GM12878 (cell line): ENCODE data around the gene PEX1. TPM values are rescaled to one million over a fixed set of nuclear protein-coding genes. Genes with fewer than 3 reads are reported as not detected.

Experiments
- ELK1 ChIP-seq: IDR thresholded peaks from 2 replicates; pipeline ENCODE4 v1.6.1; 2012; ENCODE audit warnings: low read depth, low read length, improper control_type of control experiment
- HDAC6 ChIP-seq: fragments of 200-600 bp; sonication (generic); IDR thresholded peaks from one replicate; pipeline ENCODE4 v1.8.0; 2017; ENCODE audit warnings: antibody characterized with exemption; ENCODE audit not compliant: unreplicated experiment
- NFYA ChIP-seq: IDR thresholded peaks from 2 replicates; pipeline ENCODE4 v1.6.1; 2011; ENCODE audit warnings: low read depth, mild to moderate bottlenecking, low read length, improper control_type of control experiment, borderline replicate concordance
- NFYB ChIP-seq: IDR thresholded peaks from 2 replicates; pipeline ENCODE4 v1.6.1; 2011; ENCODE audit warnings: low read depth, mild to moderate bottlenecking, low read length, improper control_type of control experiment, moderate library complexity; ENCODE audit not compliant: insufficient read depth
- RUNX3 ChIP-seq: IDR thresholded peaks from 2 replicates; pipeline ENCODE4 v1.6.1; 2012; ENCODE audit warnings: low read length, inconsistent platforms
- SMAD5 ChIP-seq: IDR thresholded peaks from 2 replicates; pipeline ENCODE4 v1.6.1; 2016; ENCODE audit warnings: antibody characterized with exemption, low read depth
- SRF ChIP-seq, 2 experiments: IDR thresholded peaks; 2 replicates each; pipeline ENCODE4 v1.6.1; 2011; ENCODE audit warnings: low read depth in 2 of 2, low read length in 2 of 2, mild to moderate bottlenecking in 1 of 2, moderate library complexity in 1 of 2
- TARDBP ChIP-seq: IDR thresholded peaks from 2 replicates; pipeline ENCODE4 v1.6.1; 2016; ENCODE audit warnings: borderline replicate concordance
- TBL1XR1 ChIP-seq: IDR thresholded peaks from 2 replicates; pipeline ENCODE4 v1.6.1; 2012; ENCODE audit warnings: low read depth, low read length, improper control_type of control experiment
- ZBTB11 ChIP-seq: fragments of 450-650 bp; formaldehyde crosslinking; IDR thresholded peaks from 2 replicates; pipeline ENCODE4 v1.5.0; 2022; ENCODE audit warnings: mild to moderate bottlenecking, missing genetic modification characterization
- ZBTB4 ChIP-seq: fragments of 450-650 bp; formaldehyde crosslinking; IDR thresholded peaks from 2 replicates; pipeline ENCODE4 v1.4.0; 2022; ENCODE audit warnings: mild to moderate bottlenecking, moderate library complexity
- polyA plus RNA-seq, 11 experiments: library from polyadenylated mRNA; depleted of rRNA in 4 of 11; unstranded in 6 of 11; stranded (reverse) in 5 of 11; fragments of >200 nt; fragmentation: Nextera tagmentation in 4 of 11; fragmentation: Illumina TruSeq in 1 of 11; extraction: Ambion mirVana in 4 of 11; extraction: Trizol in 1 of 11; gene quantifications; 1 replicate in 1 of 11; 2 replicates in 10 of 11; pipeline versions ENCODE4 v1.2.1 to v1.2.3, GENCODE V29; 2011 to 2016; ENCODE audit warnings: inconsistent platforms in 2 of 11, missing spikeins in 2 of 11, low read depth in 1 of 11
- total RNA-seq, 4 experiments: library from RNA; depleted of rRNA in 3 of 4; stranded (reverse); fragments of >200 nt in 3 of 4; fragmentation: Illumina TruSeq in 1 of 4; extraction: Trizol in 1 of 4; gene quantifications; 2 replicates each; pipeline versions ENCODE4 v1.2.1 to v1.2.3, GENCODE V29; 2013 to 2021
- TF ChIP-seq, protein P1 (sequence below): IDR thresholded peaks from 2 replicates; pipeline ENCODE4 v1.6.1; 2012; ENCODE audit warnings: mild to moderate bottlenecking, low read depth, low read length
- TF ChIP-seq, protein P2 (sequence below): IDR thresholded peaks from 2 replicates; pipeline ENCODE4 v1.6.1; 2011; ENCODE audit warnings: low read depth, low read length, improper control_type of control experiment, borderline replicate concordance
- TF ChIP-seq, protein P3 (sequence below): IDR thresholded peaks from 2 replicates; pipeline ENCODE4 v1.6.1; 2012; ENCODE audit warnings: low read depth, low read length, improper control_type of control experiment

PEX1 gene
- total and polyA plus RNA-seq, 10 of the 15 experiments (the other 5 are each of a cell fraction or from before 2014, with no cell fraction given): 6.7 to 22.9 (median 15.4) TPM

GRCh38 chr7:92528188-92528957 is at the start of gene PEX1, which contains the start of gene RBM48 (continued):
- TF ChIP-seq, protein P1, sequence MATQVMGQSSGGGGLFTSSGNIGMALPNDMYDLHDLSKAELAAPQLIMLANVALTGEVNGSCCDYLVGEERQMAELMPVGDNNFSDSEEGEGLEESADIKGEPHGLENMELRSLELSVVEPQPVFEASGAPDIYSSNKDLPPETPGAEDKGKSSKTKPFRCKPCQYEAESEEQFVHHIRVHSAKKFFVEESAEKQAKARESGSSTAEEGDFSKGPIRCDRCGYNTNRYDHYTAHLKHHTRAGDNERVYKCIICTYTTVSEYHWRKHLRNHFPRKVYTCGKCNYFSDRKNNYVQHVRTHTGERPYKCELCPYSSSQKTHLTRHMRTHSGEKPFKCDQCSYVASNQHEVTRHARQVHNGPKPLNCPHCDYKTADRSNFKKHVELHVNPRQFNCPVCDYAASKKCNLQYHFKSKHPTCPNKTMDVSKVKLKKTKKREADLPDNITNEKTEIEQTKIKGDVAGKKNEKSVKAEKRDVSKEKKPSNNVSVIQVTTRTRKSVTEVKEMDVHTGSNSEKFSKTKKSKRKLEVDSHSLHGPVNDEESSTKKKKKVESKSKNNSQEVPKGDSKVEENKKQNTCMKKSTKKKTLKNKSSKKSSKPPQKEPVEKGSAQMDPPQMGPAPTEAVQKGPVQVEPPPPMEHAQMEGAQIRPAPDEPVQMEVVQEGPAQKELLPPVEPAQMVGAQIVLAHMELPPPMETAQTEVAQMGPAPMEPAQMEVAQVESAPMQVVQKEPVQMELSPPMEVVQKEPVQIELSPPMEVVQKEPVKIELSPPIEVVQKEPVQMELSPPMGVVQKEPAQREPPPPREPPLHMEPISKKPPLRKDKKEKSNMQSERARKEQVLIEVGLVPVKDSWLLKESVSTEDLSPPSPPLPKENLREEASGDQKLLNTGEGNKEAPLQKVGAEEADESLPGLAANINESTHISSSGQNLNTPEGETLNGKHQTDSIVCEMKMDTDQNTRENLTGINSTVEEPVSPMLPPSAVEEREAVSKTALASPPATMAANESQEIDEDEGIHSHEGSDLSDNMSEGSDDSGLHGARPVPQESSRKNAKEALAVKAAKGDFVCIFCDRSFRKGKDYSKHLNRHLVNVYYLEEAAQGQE: 0 out of 2 replicates have a peak, but pooled peaks have one; percentile 32
- TF ChIP-seq TARDBP (peak; percentile 27; the same call in 1 of the 2 replicates), TBL1XR1 (no peak), ELK1 (peak; percentile 70; the same call in 1 of the 2 replicates), ZBTB11 (CRISPR knock-in tag) (no peak), ZBTB4 (CRISPR knock-in tag) (no peak), HDAC6 (no peak), SRF (IDR thresholded peaks at IDR 0.05; ENCODE audit: low read depth in 2 of 2, low read length in 2 of 2) (peak in 1 of 2 experiments; percentile 95; a peak in 2 of 4 replicates), SMAD5 (no peak), NFYB (peak; percentile 84), NFYA (peak; percentile 15; the same call in 1 of the 2 replicates), RUNX3 (no peak)
- TF ChIP-seq, protein P2, sequence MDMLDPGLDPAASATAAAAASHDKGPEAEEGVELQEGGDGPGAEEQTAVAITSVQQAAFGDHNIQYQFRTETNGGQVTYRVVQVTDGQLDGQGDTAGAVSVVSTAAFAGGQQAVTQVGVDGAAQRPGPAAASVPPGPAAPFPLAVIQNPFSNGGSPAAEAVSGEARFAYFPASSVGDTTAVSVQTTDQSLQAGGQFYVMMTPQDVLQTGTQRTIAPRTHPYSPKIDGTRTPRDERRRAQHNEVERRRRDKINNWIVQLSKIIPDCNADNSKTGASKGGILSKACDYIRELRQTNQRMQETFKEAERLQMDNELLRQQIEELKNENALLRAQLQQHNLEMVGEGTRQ: no peak
- TF ChIP-seq, protein P3, sequence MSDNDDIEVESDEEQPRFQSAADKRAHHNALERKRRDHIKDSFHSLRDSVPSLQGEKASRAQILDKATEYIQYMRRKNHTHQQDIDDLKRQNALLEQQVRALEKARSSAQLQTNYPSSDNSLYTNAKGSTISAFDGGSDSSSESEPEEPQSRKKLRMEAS: peak; percentile 79
